Measurements from ENCODE around the gene UPK3BL2. TPM values are rescaled to one million over a fixed set of nuclear protein-coding genes. Genes with fewer than 3 reads are reported as not detected.
"Not testable (repeated sequence)": the region's sequence is repeated elsewhere in the genome, so short reads cannot be mapped to it uniquely, and the experiment has no call there.

UPK3BL2 gene, protein sequence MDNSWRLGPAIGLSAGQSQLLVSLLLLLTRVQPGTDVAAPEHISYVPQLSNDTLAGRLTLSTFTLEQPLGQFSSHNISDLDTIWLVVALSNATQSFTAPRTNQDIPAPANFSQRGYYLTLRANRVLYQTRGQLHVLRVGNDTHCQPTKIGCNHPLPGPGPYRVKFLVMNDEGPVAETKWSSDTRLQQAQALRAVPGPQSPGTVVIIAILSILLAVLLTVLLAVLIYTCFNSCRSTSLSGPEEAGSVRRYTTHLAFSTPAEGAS
- total RNA-seq (2014; rRNA removed; shearing (Covaris generic)) = 2.8 and 3.7 TPM in 2 replicates

DNA sequence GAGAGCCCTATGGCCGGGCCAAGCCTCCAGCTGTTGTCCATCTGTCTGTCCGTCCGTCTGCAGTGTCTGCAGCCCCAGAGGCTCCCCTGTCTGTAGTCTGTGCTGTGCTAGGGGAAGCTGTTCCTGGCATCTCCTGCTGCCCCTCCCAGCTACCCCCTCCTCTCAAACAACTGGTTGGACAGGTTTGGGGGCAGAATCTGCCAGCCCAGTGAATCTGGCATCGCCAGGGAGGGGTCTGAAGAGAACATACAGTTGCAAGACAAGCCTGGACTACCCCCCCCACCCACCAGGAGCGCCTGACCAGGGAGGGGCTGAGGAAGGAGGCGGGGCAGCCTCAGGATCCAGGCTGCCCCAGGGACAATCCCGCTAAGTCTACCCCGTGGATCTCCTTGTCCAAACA, at the start of gene UPK3BL2:
Gene UPK3BL2, minus strand, starts transcription at position 101 of the 400 bp plus-strand sequence. Its CDS starts 60 bp downstream, at position 41.
- not testable (repeated sequence) for H3K27me3 ChIP-seq; H3K4me3 ChIP-seq; H3K9me3 ChIP-seq (replicated peaks); H3K4me1 ChIP-seq; H3K27ac ChIP-seq; DNase-seq; H3K36me3 ChIP-seq

GRCh38 chr7:102592477-102593019, 49.1 kb upstream of the UPK3BL2 start:
- H3K4me3 ChIP-seq; H3K27me3 ChIP-seq; H3K9me3 ChIP-seq (replicated peaks); H3K4me1 ChIP-seq; H3K27ac ChIP-seq; H3K36me3 ChIP-seq: not testable (repeated sequence)
- peak in 1 of 2 experiments; percentile 94 for DNase-seq

DNA sequence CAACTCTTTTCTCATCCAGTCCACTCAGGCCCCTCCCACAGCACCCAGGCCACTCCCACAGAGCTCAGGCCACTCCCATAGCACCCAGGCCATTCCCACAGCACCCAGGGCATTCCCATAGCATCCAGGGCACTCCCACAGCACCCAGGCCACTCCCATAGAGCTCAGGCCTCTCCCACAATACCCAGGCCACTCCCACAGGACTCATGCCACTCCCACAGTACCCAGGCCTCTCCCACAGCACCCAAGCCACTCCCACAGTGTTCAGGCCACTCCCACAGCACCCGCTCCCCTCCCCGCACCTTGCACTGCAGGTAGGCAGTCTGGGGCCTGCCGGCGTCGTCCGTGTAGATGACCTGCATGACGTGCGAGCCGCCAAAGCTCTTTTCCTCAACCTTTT, 46.4 kb upstream of the UPK3BL2 start:
- not testable (repeated sequence) for H3K9me3 ChIP-seq (replicated peaks); H3K27me3 ChIP-seq; H3K4me1 ChIP-seq; DNase-seq; H3K4me3 ChIP-seq; H3K27ac ChIP-seq; H3K36me3 ChIP-seq

- not testable (repeated sequence) for H3K27ac ChIP-seq; DNase-seq; H3K4me1 ChIP-seq; H3K9me3 ChIP-seq (replicated peaks); H3K4me3 ChIP-seq; H3K36me3 ChIP-seq; H3K27me3 ChIP-seq
These were observed 40.0 kb upstream of the UPK3BL2 start for GRCh38 chr7:102583495-102583894.

- not testable (repeated sequence) for H3K9me3 ChIP-seq (replicated peaks); H3K4me1 ChIP-seq; H3K4me3 ChIP-seq; H3K27me3 ChIP-seq; H3K27ac ChIP-seq; H3K36me3 ChIP-seq; DNase-seq
These were observed 38.2 kb upstream of the UPK3BL2 start for GRCh38 chr7:102581722-102582121.

DNA sequence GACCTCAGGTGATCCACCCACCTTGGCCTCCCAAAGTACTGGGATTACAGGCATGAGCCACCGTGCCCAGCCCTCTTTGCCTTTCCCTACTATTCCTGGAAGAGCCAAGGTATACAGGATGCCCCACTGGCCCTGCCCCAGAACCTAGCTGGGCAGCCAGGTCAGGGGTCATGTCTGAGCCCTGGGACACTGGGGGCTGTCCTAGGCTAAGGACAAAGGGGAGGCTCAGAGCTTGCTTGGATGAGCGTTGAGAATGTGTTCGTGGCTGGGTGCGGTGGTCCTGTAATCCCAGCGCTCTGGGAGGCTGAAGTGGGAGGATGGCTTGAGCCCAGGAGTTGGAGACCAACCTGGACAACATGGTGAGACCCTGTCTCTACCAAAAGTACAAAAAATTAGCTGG, 35.0 kb upstream of the UPK3BL2 start:
- H3K4me1 ChIP-seq; H3K27me3 ChIP-seq; H3K9me3 ChIP-seq (replicated peaks); H3K36me3 ChIP-seq; DNase-seq; H3K4me3 ChIP-seq; H3K27ac ChIP-seq: not testable (repeated sequence)

- not testable (repeated sequence) for H3K27me3 ChIP-seq; H3K9me3 ChIP-seq (replicated peaks); H3K27ac ChIP-seq; DNase-seq; H3K4me1 ChIP-seq; H3K36me3 ChIP-seq; H3K4me3 ChIP-seq
These were observed 34.1 kb upstream of the UPK3BL2 start for GRCh38 chr7:102577315-102578240.

- H3K4me1 ChIP-seq; H3K36me3 ChIP-seq; DNase-seq; H3K27ac ChIP-seq; H3K27me3 ChIP-seq; H3K9me3 ChIP-seq (replicated peaks); H3K4me3 ChIP-seq: not testable (repeated sequence)
These were observed 32.9 kb upstream of the UPK3BL2 start for GRCh38 chr7:102576363-102576762.

DNA sequence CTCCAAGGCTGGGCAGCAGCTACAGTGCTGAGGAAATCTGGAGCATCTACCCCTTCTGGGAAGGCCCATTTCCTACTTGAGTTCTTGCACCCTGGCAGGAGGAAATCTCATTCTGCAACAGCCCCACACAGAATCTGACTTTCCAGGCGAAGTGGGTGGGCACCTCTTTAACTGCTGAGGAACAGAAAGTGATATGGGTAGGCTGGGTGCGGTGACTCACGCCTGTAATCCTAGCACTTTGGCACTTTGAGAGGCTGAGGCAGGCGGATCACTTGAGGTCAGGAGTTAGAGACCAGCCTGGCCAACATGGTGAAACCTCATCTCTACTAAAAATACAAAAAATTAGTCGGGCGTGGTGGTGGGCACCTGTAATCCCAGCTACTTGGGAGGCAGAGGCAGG, 31.1 kb upstream of the UPK3BL2 start:
- not testable (repeated sequence) for H3K27ac ChIP-seq; H3K9me3 ChIP-seq (replicated peaks); H3K36me3 ChIP-seq

GRCh38 chr7:102572261-102573239, 29.1 kb upstream of the UPK3BL2 start, which contains the start of gene POLR2J3:
Gene POLR2J3, minus strand, starts transcription at chr7:102572583. Its CDS starts 62 bp downstream, at chr7:102572521.
- not testable (repeated sequence) for H3K4me1 ChIP-seq
- peak in 1 of 2 experiments; percentile 99 for DNase-seq
- H3K27ac ChIP-seq = peak within 1 kb of the TSS; percentile 57

More for the DNA sequence above, 31.1 kb upstream of the UPK3BL2 start:
- H3K4me1 ChIP-seq, H3K27me3 ChIP-seq, H3K4me3 ChIP-seq, DNase-seq: not testable (repeated sequence)

GRCh38 chr7:102568620-102569019, 25.1 kb upstream of the UPK3BL2 start:
- peak in 1 of 2 experiments; percentile 0 for DNase-seq
- not testable (repeated sequence) for H3K27ac ChIP-seq; H3K4me3 ChIP-seq; H3K4me1 ChIP-seq; H3K36me3 ChIP-seq; H3K27me3 ChIP-seq; H3K9me3 ChIP-seq (replicated peaks)

More at GRCh38 chr7:102572261-102573239, 29.1 kb upstream of the UPK3BL2 start, which contains the start of gene POLR2J3:
- peak within 1 kb of the TSS; percentile 99 for H3K4me3 ChIP-seq
- not testable (repeated sequence) for H3K36me3 ChIP-seq; H3K27me3 ChIP-seq; H3K9me3 ChIP-seq (replicated peaks)

- H3K4me1 ChIP-seq; H3K9me3 ChIP-seq (replicated peaks); DNase-seq; H3K4me3 ChIP-seq; H3K27ac ChIP-seq; H3K27me3 ChIP-seq; H3K36me3 ChIP-seq: not testable (repeated sequence)
These were observed 7.4 kb upstream of the UPK3BL2 start, which contains the start of gene SPDYE2 for GRCh38 chr7:102550808-102551422. Gene SPDYE2, plus strand, starts transcription at chr7:102551226. Its CDS starts 2,030 bp downstream, at chr7:102553256.

GRCh38 chr7:102546353-102546752, 2.9 kb upstream of the UPK3BL2 start:
- not testable (repeated sequence) for H3K4me3 ChIP-seq; H3K9me3 ChIP-seq (replicated peaks); H3K27ac ChIP-seq; H3K27me3 ChIP-seq; H3K4me1 ChIP-seq; H3K36me3 ChIP-seq
- DNase-seq = peak in 1 of 2 experiments; percentile 58

- H3K27me3 ChIP-seq; H3K4me1 ChIP-seq; H3K36me3 ChIP-seq; DNase-seq; H3K9me3 ChIP-seq (replicated peaks); H3K4me3 ChIP-seq; H3K27ac ChIP-seq: not testable (repeated sequence)
These were observed 1.8 kb upstream of the UPK3BL2 start for GRCh38 chr7:102545288-102545687.

Measured in SJCRH30 (cell line).